ENCODE results near the gene ASS1.

GRCh38 chr9:130523921-130524320, 79.2 kb downstream of the ASS1 start:
- no peak for TF ChIP-seq CTCF (IDR thresholded peaks at IDR 0.05)
- no peak for TF ChIP-seq POLR2AphosphoS5 (IDR thresholded peaks at IDR 0.05)
- no peak for TF ChIP-seq POLR2A (IDR thresholded peaks at IDR 0.05)

Data from transverse colon (tissue), 4 donors.